OCI-LY7 (cell line): Measurements from ENCODE around the gene ELL. TPM values are rescaled to one million over a fixed set of nuclear protein-coding genes. Genes with fewer than 3 reads are reported as not detected.

Experiments used
- BruUV-seq: library from RNA; stranded (reverse); fragments of 400-500 nt; replicated peaks from 2 replicates; lab custom pipeline; 2021; lab: Mats Ljungman, UMichigan
- CTCF ChIA-PET: fragments of 300-600 bp; sonication (Branson Sonifier 250); formaldehyde crosslinking; loops from one replicate; lab custom pipeline; 2022; ENCODE audit warnings: antibody characterized with exemption; ENCODE audit not compliant: unreplicated experiment; lab: Charles Lee
- POLR2A ChIA-PET: fragments of 300-600 bp; sonication (Branson Sonifier 250); formaldehyde crosslinking; loops from one replicate; lab custom pipeline; 2022; ENCODE audit warnings: antibody characterized with exemption; lab: Charles Lee
- DNase-seq: peaks from one replicate; pipeline ENCODE4 v3.0.0-alpha.2; 2015; ENCODE audit warnings: low spot score
- H2AFZ ChIP-seq: fragments of 200-600 bp; sonication (generic), shearing (Covaris generic); 2 replicates; pipeline ENCODE4 v1.6.1; 2014; ENCODE audit warnings: mild to moderate bottlenecking, antibody characterized with exemption, low read length, moderate library complexity
- H3K27ac ChIP-seq: fragments of 200-600 bp; sonication (generic); 2 replicates; pipeline ENCODE4 v1.5.1; 2014; ENCODE audit warnings: mixed run types, low read depth, mild to moderate bottlenecking, moderate library complexity, low read length, inconsistent platforms; ENCODE audit not compliant: poor library complexity, severe bottlenecking
- H3K36me3 ChIP-seq: fragments of 200-600 bp; sonication (generic); 2 replicates; pipeline ENCODE4 v1.6.1; 2014; ENCODE audit warnings: mild to moderate bottlenecking, antibody characterized with exemption, low read length, moderate library complexity, mixed read lengths; ENCODE audit not compliant: insufficient read depth
- H3K4me1 ChIP-seq: fragments of 200-600 bp; sonication (generic); 2 replicates; pipeline ENCODE4 v1.5.1; 2014; ENCODE audit warnings: mild to moderate bottlenecking, low read length; ENCODE audit not compliant: insufficient read depth, poor library complexity, severe bottlenecking
- H3K4me2 ChIP-seq: fragments of 200-600 bp; sonication (generic); 2 replicates; pipeline ENCODE4 v1.6.1; 2014; ENCODE audit warnings: mild to moderate bottlenecking, low read length
- H3K4me3 ChIP-seq: fragments of 200-600 bp; sonication (generic); 2 replicates; pipeline ENCODE4 v1.5.1; 2014; ENCODE audit warnings: mild to moderate bottlenecking, low read depth, low read length; ENCODE audit not compliant: poor library complexity, severe bottlenecking
- H3K79me2 ChIP-seq: fragments of 200-600 bp; sonication (generic); 2 replicates; pipeline ENCODE4 v1.6.1; 2016; ENCODE audit warnings: low read depth, mild to moderate bottlenecking, low read length, moderate library complexity, mixed read lengths; ENCODE audit not compliant: insufficient read depth
- H3K9me2 ChIP-seq: fragments of 200-600 bp; sonication (generic); 2 replicates; pipeline ENCODE4 v1.6.1; 2016; ENCODE audit warnings: mild to moderate bottlenecking, low read length, mixed read lengths; ENCODE audit not compliant: insufficient read depth
- H3K9me3 ChIP-seq: fragments of 200-600 bp; sonication (generic); 2 replicates; pipeline ENCODE4 v1.6.1; 2014; ENCODE audit warnings: mild to moderate bottlenecking, mixed run types, low read length, mixed read lengths
- H4K20me1 ChIP-seq: fragments of 200-600 bp; sonication (generic); 2 replicates; pipeline ENCODE4 v1.6.1; 2014; ENCODE audit warnings: mild to moderate bottlenecking, antibody characterized with exemption, low read length, moderate library complexity, mixed read lengths; ENCODE audit not compliant: insufficient read depth
- EZH2phosphoT487 ChIP-seq: fragments of 200-600 bp; sonication (generic); IDR thresholded peaks from 2 replicates; pipeline ENCODE4 v1.6.1; 2018; ENCODE audit warnings: low read depth, borderline replicate concordance, mild to moderate bottlenecking, mixed run types, antibody characterized with exemption, low read length, moderate library complexity, mixed read lengths
- intact Hi-C: fragments of 100-400 bp; cut with micrococcal nuclease; formaldehyde crosslinking; loops from one replicate; pipeline ENCODE4 v1.10.0; 2022; ENCODE audit not compliant: unreplicated experiment
- total RNA-seq, 2 experiments: library from RNA; depleted of rRNA in 1 of 2; stranded (reverse); fragments of >200 nt in 1 of 2; shearing (Covaris generic) in 1 of 2; gene quantifications; 2 replicates each; pipeline ENCODE4 v1.2.3, GENCODE V29; 2014 to 2022
- TF ChIP-seq, protein P1 (sequence below): fragments of 200-600 bp; sonication (generic); conservative IDR thresholded peaks from 2 replicates; pipeline ENCODE4 v1.5.1; 2014; ENCODE audit warnings: mild to moderate bottlenecking, antibody characterized with exemption, low read length, moderate library complexity, mixed read lengths

The ELL gene
- total RNA-seq, 2 experiments from 2014 or later = 14.4 to 24.6 TPM

DNA sequence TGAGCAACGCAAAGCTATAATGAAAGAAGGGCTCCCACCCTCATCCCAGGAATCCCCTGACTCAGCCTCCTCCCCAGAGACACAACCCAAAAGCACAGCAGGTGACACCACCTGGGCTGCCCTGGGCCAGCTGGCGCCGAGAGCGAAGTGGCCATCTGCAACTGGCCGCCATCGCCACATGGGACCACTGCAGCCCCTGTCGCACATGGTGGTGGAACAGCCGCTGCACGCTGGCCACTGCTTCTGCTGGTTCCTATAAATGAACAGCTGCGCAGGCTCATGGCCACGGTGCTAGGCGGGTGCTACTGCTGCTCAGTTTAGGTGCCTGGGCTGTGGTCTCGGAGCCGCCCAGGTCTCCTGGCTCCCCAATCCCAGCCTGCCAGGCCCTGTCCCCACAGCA lies 72.3 kb downstream of the ELL start:
- H3K4me3 ChIP-seq = no peak overlapping the region
- no peaks in the 10 kb centered on the region for H3K4me1 ChIP-seq
- DNase-seq = no peak
- no peaks in the 10 kb centered on the region for H3K9me3 ChIP-seq
- no peaks in the 10 kb centered on the region for H3K9me2 ChIP-seq
- H3K79me2 ChIP-seq = no peaks in the 10 kb centered on the region
- TF ChIP-seq, protein P1, sequence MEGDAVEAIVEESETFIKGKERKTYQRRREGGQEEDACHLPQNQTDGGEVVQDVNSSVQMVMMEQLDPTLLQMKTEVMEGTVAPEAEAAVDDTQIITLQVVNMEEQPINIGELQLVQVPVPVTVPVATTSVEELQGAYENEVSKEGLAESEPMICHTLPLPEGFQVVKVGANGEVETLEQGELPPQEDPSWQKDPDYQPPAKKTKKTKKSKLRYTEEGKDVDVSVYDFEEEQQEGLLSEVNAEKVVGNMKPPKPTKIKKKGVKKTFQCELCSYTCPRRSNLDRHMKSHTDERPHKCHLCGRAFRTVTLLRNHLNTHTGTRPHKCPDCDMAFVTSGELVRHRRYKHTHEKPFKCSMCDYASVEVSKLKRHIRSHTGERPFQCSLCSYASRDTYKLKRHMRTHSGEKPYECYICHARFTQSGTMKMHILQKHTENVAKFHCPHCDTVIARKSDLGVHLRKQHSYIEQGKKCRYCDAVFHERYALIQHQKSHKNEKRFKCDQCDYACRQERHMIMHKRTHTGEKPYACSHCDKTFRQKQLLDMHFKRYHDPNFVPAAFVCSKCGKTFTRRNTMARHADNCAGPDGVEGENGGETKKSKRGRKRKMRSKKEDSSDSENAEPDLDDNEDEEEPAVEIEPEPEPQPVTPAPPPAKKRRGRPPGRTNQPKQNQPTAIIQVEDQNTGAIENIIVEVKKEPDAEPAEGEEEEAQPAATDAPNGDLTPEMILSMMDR = no peak
- no peak for TF ChIP-seq EZH2phosphoT487
- BruUV-seq = no TSS peak
- H3K4me2 ChIP-seq = no peak overlapping the region
- POLR2A ChIA-PET = no interaction called here
- CTCF ChIA-PET = no interaction called here
- H3K27ac ChIP-seq = no peak overlapping the region
- H2AFZ ChIP-seq = no peak overlapping the region
- H3K36me3 ChIP-seq = peaks cover 42% of the 10 kb centered on the region; the same call in 1 of the 2 replicates
- H4K20me1 ChIP-seq = no peaks in the 10 kb centered on the region
- intact Hi-C loops = no loop called here

DNA sequence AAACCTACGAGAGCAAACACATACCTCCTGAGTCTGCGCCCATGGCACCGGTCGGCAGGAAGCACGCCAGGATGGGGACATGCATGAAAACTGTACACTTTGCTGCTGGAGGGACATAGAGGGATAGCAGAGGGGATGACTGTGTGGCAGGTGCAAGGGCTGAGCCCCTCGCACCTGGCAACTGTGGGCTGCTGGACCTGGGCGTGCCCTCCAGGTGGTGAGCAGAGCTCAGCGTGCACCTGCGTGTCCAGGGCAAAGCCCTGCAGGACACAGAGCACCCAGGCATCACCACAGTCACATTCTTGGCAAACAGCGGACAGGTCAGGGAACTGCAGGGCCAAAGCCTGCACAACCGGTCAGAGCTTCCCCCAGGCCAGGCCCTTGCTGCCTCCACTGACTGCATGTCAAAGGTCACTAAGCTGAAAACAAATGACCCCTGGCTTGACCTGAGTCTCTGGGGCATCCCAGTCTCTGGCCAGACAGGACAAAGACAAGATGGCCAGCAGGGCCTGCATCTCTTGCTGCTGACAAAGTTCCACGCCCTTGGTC lies 75.0 kb downstream of the ELL start:
- peaks cover 65% of the 10 kb centered on the region for H3K36me3 ChIP-seq
- no peak for DNase-seq
- no peak overlapping the region for H3K27ac ChIP-seq
- no peaks in the 10 kb centered on the region for H4K20me1 ChIP-seq
- no peaks in the 10 kb centered on the region for H3K79me2 ChIP-seq
- no peak overlapping the region for H3K4me3 ChIP-seq
- intact Hi-C loops = no loop called here
- H3K9me3 ChIP-seq = 0 out of 2 replicates have a peak, but pooled peaks cover 7% of the 10 kb centered on the region
- ChIA-PET POLR2A (no interaction called here), CTCF (no interaction called here)
- no peaks in the 10 kb centered on the region for H3K9me2 ChIP-seq
- TF ChIP-seq, protein P1 = no peak
- TF ChIP-seq EZH2phosphoT487 = no peak
- H2AFZ ChIP-seq = no peak overlapping the region
- H3K4me2 ChIP-seq = no peak overlapping the region
- BruUV-seq = no TSS peak
- H3K4me1 ChIP-seq = no peaks in the 10 kb centered on the region

DNA sequence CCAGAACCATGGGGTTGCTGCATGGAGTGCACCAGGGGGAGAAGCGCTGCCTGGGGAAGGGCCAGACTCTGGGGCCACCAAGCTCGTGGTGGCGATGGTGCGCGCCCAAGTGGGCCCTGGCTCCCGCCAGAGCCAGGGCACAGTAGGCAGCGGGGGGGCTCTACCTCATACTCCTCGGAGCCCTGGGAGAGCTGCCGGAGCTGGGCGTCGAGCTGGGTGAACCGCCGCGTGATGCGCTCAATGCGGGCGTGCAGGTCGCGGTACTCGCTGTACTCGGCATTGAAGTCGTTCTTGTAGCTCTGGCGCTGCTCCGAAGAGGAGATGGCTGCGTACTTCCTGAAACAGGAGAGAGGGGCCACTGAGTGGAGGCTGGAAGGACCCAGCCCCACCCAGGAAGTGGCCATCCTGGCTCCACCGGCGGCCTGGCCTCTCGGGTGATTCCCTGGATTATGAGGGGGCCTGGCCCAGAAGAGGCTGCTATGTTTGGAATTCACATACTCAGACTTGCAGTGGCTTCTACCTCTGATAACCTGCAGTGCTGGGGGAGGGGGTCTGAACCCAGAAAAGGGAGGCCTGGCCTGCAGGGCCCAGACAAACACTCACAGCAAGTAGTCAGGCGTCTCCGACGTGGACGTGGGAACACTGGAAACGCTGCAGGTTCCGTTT lies 75.6 kb downstream of the ELL start:
- no peak for DNase-seq
- POLR2A ChIA-PET = no interaction called here
- Histone ChIP-seq H3K79me2 (no peaks in the 10 kb centered on the region), H3K4me1 (no peaks in the 10 kb centered on the region), H2AFZ (no peak overlapping the region), H3K27ac (no peak overlapping the region), H3K4me2 (no peak overlapping the region), H3K36me3 (peaks cover 65% of the 10 kb centered on the region), H4K20me1 (no peaks in the 10 kb centered on the region), H3K4me3 (no peak overlapping the region), H3K9me2 (no peaks in the 10 kb centered on the region), H3K9me3 (0 out of 2 replicates have a peak, but pooled peaks cover 7% of the 10 kb centered on the region)
- intact Hi-C loops = no loop called here
- BruUV-seq = no TSS peak
- CTCF ChIA-PET = no interaction called here
- TF ChIP-seq, protein P1 = no peak
- TF ChIP-seq EZH2phosphoT487 = no peak
